Caco-2 (cell line): ENCODE data around the gene ERMAP. TPM values are rescaled to one million over a fixed set of nuclear protein-coding genes. Genes with fewer than 3 reads are reported as not detected.
A peak's percentile ranks its signal among the peaks of the same experiment; 100 is the strongest.
"Not testable (repeated sequence)": the region's sequence is repeated elsewhere in the genome, so short reads cannot be mapped to it uniquely, and the experiment has no call there.

Source experiments
- BruUV-seq: library from RNA; stranded (reverse); fragments of 400-500 nt; replicated peaks from 2 replicates; lab custom pipeline; 2021; lab: Mats Ljungman, UMichigan
- CTCF ChIA-PET: fragments of 300-600 bp; sonication (Branson Sonifier 250); formaldehyde crosslinking; loops from one replicate; lab custom pipeline; 2022; ENCODE audit warnings: antibody characterized with exemption; lab: Charles Lee
- POLR2A ChIA-PET: fragments of 300-600 bp; sonication (Branson Sonifier 250); formaldehyde crosslinking; loops from one replicate; lab custom pipeline; 2022; ENCODE audit warnings: antibody characterized with exemption; lab: Charles Lee
- DNase-seq, 2 experiments: peaks; one replicate each; pipeline versions ENCODE4 v3.0.0 to v3.0.0-alpha.2; 2020 to 2022
- H3K27me3 ChIP-seq: replicated peaks from 2 replicates; pipeline ENCODE4 v1.6.0; 2011; ENCODE audit warnings: low read length; ENCODE audit not compliant: control insufficient read depth, insufficient read depth
- H3K36me3 ChIP-seq: 2 replicates; pipeline ENCODE4 v1.5.1; 2011; ENCODE audit warnings: low read length; ENCODE audit not compliant: control insufficient read depth, insufficient read depth
- H3K4me1 ChIP-seq: fragments of 250-450 bp; sonication (Bioruptor Pico); 2 replicates; pipeline ENCODE4 v1.5.1; 2020; ENCODE audit warnings: mild to moderate bottlenecking
- H3K4me3 ChIP-seq: 2 replicates; pipeline ENCODE4 v1.5.1; 2011; ENCODE audit warnings: low read depth, mild to moderate bottlenecking, control low read depth, low read length
- H3K9me3 ChIP-seq: fragments of 250-450 bp; sonication (Bioruptor Pico); 2 replicates; pipeline ENCODE4 v1.5.1; 2020; ENCODE audit warnings: mild to moderate bottlenecking, moderate library complexity
- H3K27ac Mint-ChIP-seq: one replicate; pipeline ENCODE4 v1.8.0; 2022; ENCODE audit warnings: mixed read lengths; ENCODE audit not compliant: unreplicated experiment
- H3K27me3 Mint-ChIP-seq: one replicate; pipeline ENCODE4 v1.8.0; 2022; ENCODE audit warnings: mixed read lengths; ENCODE audit not compliant: insufficient read depth, unreplicated experiment
- H3K36me3 Mint-ChIP-seq: one replicate; pipeline ENCODE4 v1.8.0; 2022; ENCODE audit warnings: mild to moderate bottlenecking, mixed read lengths; ENCODE audit not compliant: insufficient read depth, unreplicated experiment
- H3K4me1 Mint-ChIP-seq: one replicate; pipeline ENCODE4 v1.8.0; 2022; ENCODE audit warnings: low read depth, mixed read lengths; ENCODE audit not compliant: unreplicated experiment
- H3K4me3 Mint-ChIP-seq: one replicate; pipeline ENCODE4 v1.8.0; 2022; ENCODE audit warnings: mild to moderate bottlenecking, moderate library complexity, mixed read lengths; ENCODE audit not compliant: unreplicated experiment
- H3K9me3 Mint-ChIP-seq: one replicate; pipeline ENCODE4 v1.8.0; 2022; ENCODE audit warnings: mixed read lengths; ENCODE audit not compliant: unreplicated experiment
- CTCF ChIP-seq, 2 experiments: fragments of 200-600 bp in 1 of 2; IDR thresholded peaks; 1 replicate in 1 of 2; 2 replicates in 1 of 2; pipeline versions ENCODE4 v1.5.1 to v1.8.0; 2011 to 2022; ENCODE audit warnings: antibody characterized with exemption in 1 of 2, control low read depth in 1 of 2, inconsistent platforms in 1 of 2, low read depth in 1 of 2, low read length in 1 of 2, mild to moderate bottlenecking in 1 of 2, moderate library complexity in 1 of 2; ENCODE audit not compliant: insufficient read depth in 1 of 2, severe bottlenecking in 1 of 2, unreplicated experiment in 1 of 2
- intact Hi-C: fragments of 100-400 bp; cut with micrococcal nuclease; formaldehyde crosslinking; loops from one replicate; pipeline ENCODE4 v1.10.0; 2022; ENCODE audit not compliant: unreplicated experiment
- total RNA-seq: library from RNA; stranded (reverse); gene quantifications from 2 replicates; pipeline ENCODE4 v1.2.3, GENCODE V29; 2022

The ERMAP gene
- total RNA-seq, 1 experiment from 2014 or later: 4.8 TPM

GRCh38 chr1:42807056-42807668 lies 9.8 kb upstream of the ERMAP start:
- no peaks in the 10 kb centered on the region for H3K4me1 ChIP-seq
- POLR2A ChIA-PET: interaction anchor here (0.7 kb wide), 1 partner anchor 314 kb away, joined by 6 read pairs; no protein-coding TSS in a partner anchor
- H3K4me3 Mint-ChIP-seq: no peak overlapping the region
- no peaks in the 10 kb centered on the region for H3K27me3 ChIP-seq
- no peaks in the 10 kb centered on the region for H3K36me3 Mint-ChIP-seq
- no peaks in the 10 kb centered on the region for H3K36me3 ChIP-seq
- BruUV-seq: no TSS peak
- H3K4me3 ChIP-seq: no peak overlapping the region
- DNase-seq: no peak
- no peak overlapping the region for H3K27ac Mint-ChIP-seq
- no peaks in the 10 kb centered on the region for H3K9me3 Mint-ChIP-seq
- H3K4me1 Mint-ChIP-seq: no peaks in the 10 kb centered on the region
- CTCF ChIA-PET: no interaction called here
- no peaks in the 10 kb centered on the region for H3K9me3 ChIP-seq
- no peaks in the 10 kb centered on the region for H3K27me3 Mint-ChIP-seq
- intact Hi-C loops: no loop called here
- TF ChIP-seq CTCF (IDR thresholded peaks at IDR 0.05; ENCODE audit: insufficient read depth in 1 of 2, low read depth in 1 of 2, low read length in 1 of 2, severe bottlenecking in 1 of 2, unreplicated experiment in 1 of 2): no peak

DNA sequence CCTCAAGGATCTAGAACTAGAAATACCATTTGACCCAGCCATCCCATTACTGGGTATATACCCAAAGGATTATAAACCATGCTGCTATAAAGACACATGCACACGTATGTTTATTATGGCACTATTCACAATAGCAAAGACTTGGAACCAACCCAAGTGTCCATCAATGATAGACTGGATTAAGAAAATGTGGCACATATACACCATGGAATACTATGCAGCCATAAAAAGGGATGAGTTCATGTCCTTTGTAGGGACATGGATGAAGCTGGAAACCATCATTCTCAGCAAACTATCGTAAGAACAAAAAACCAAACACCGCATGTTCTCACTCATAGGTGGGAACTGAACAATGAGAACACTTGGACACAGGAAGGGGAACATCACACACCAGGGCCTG lies 2.1 kb upstream of the ERMAP start:
- intact Hi-C loops, CTCF ChIA-PET, H3K4me1 ChIP-seq, H3K4me3 ChIP-seq, H3K36me3 Mint-ChIP-seq, DNase-seq, H3K4me1 Mint-ChIP-seq, H3K36me3 ChIP-seq, H3K9me3 ChIP-seq, H3K9me3 Mint-ChIP-seq, BruUV-seq, H3K27me3 ChIP-seq, H3K4me3 Mint-ChIP-seq, H3K27me3 Mint-ChIP-seq, POLR2A ChIA-PET, H3K27ac Mint-ChIP-seq: not testable (repeated sequence)

- Mint-ChIP-seq H3K9me3 (no peaks in the 10 kb centered on the region), H3K27ac (peak overlapping the region; percentile 64), H3K4me1 (peaks cover 7% of the 10 kb centered on the region), H3K36me3 (peaks cover 5% of the 10 kb centered on the region), H3K4me3 (peak overlapping the region; percentile 87), H3K27me3 (no peaks in the 10 kb centered on the region)
- no peak for DNase-seq
- Histone ChIP-seq H3K4me3 (peak overlapping the region; percentile 70), H3K9me3 (no peaks in the 10 kb centered on the region), H3K36me3 (no peaks in the 10 kb centered on the region), H3K27me3 (no peaks in the 10 kb centered on the region), H3K4me1 (peaks cover 6% of the 10 kb centered on the region; the same call in 1 of the 2 replicates)
- no peak for TF ChIP-seq CTCF (IDR thresholded peaks at IDR 0.05; ENCODE audit: insufficient read depth in 1 of 2, low read depth in 1 of 2, low read length in 1 of 2, severe bottlenecking in 1 of 2, unreplicated experiment in 1 of 2)
- ChIA-PET POLR2A (interaction anchor here (3.0 kb wide), 1 partner anchor 30 kb away, joined by 13 read pairs; the partner anchor contains the start of gene ZNF691), CTCF (interaction anchor here (1.4 kb wide), 1 partner anchor 30 kb away, joined by 3 read pairs; the partner anchor contains the start of gene ZNF691)
- BruUV-seq: TSS peak; percentile 71
- intact Hi-C loops: no loop called here
Measured at GRCh38 chr1:42815941-42816584, 859 bp upstream of the ERMAP start.
